Epithelial cell of esophagus (primary cell): Measurements from ENCODE around the gene R3HDM4.

Source experiments
- DNase-seq: peaks from one replicate; pipeline ENCODE4 v3.0.0; 2010; ENCODE audit warnings: low read depth
- H3K4me3 ChIP-seq: 2 replicates; pipeline ENCODE4 v1.5.1; 2011; ENCODE audit warnings: mild to moderate bottlenecking, low read length, control low read depth
- CTCF ChIP-seq: IDR thresholded peaks from 2 replicates; pipeline ENCODE4 v1.5.1; 2011; ENCODE audit warnings: low read depth, mild to moderate bottlenecking, low read length, control low read depth, inconsistent platforms; ENCODE audit not compliant: insufficient read depth; ENCODE audit errors: missing control alignments

R3HDM4 gene

GRCh38 chr19:873561-874041 lies 39.4 kb downstream of the R3HDM4 start:
- no peak for TF ChIP-seq CTCF
- no peak overlapping the region for H3K4me3 ChIP-seq
- no peak for DNase-seq

- TF ChIP-seq CTCF: no peak
- DNase-seq: peak; percentile 43
- no peak overlapping the region for H3K4me3 ChIP-seq
Observed at GRCh38 chr19:873084-873483, 39.9 kb downstream of the R3HDM4 start.

GRCh38 chr19:872266-872951 lies 40.6 kb downstream of the R3HDM4 start:
- H3K4me3 ChIP-seq: no peak overlapping the region
- DNase-seq: peak; percentile 75
- TF ChIP-seq CTCF: no peak

GRCh38 chr19:871446-872265 lies 41.4 kb downstream of the R3HDM4 start:
- no peak overlapping the region for H3K4me3 ChIP-seq
- no peak for TF ChIP-seq CTCF
- no peak for DNase-seq

GRCh38 chr19:870963-871401 lies 42.0 kb downstream of the R3HDM4 start:
- no peak for DNase-seq
- no peak for TF ChIP-seq CTCF
- H3K4me3 ChIP-seq: no peak overlapping the region

GRCh38 chr19:870314-870713 lies 42.7 kb downstream of the R3HDM4 start:
- TF ChIP-seq CTCF: no peak
- H3K4me3 ChIP-seq: no peak overlapping the region
- no peak for DNase-seq
